Ascending aorta (tissue), 2 donors: Measurements from ENCODE around the gene FBP1. TPM values are rescaled to one million over a fixed set of nuclear protein-coding genes. Genes with fewer than 3 reads are reported as not detected.

Experiments
- DNase-seq, 2 donors: peaks; one replicate each; pipeline ENCODE4 v3.0.0-alpha.2; 2019; ENCODE audit warnings: low spot score in 2 of 2
- H3K27ac ChIP-seq, 2 donors: fragments of 200-600 bp; sonication (generic); one replicate each; pipeline ENCODE4 v1.5.1; 2016 to 2017; ENCODE audit warnings: mild to moderate bottlenecking in 1 of 2
- H3K27me3 ChIP-seq: fragments of 200-600 bp; sonication (generic); one replicate; pipeline ENCODE4 v1.5.1; 2017
- H3K36me3 ChIP-seq, 2 donors: fragments of 200-600 bp; sonication (generic); one replicate each; pipeline ENCODE4 v1.5.1; 2016
- H3K4me1 ChIP-seq, 2 donors: fragments of 200-600 bp; sonication (generic); one replicate each; pipeline ENCODE4 v1.5.1; 2016 to 2017; ENCODE audit warnings: mild to moderate bottlenecking in 1 of 2
- H3K4me3 ChIP-seq, 2 donors: fragments of 200-600 bp; sonication (generic); one replicate each; pipeline ENCODE4 v1.5.1; 2016 to 2017; ENCODE audit warnings: mild to moderate bottlenecking in 1 of 2
- H3K9me3 ChIP-seq, 2 donors: fragments of 200-600 bp; sonication (generic); one replicate each; pipeline ENCODE4 v1.5.1; 2016
- intact Hi-C: fragments of 100-400 bp; cut with DNase I; formaldehyde crosslinking; loops from one replicate; pipeline ENCODE4 v1.15.1; 2023
- total RNA-seq: library from RNA; depleted of rRNA; stranded (reverse); fragments of >200 nt; gene quantifications from one replicate; pipeline ENCODE4 v1.1.0, GENCODE V29; 2016
- TF ChIP-seq, protein P1 (sequence below), 3 experiments: fragments of 200-600 bp in 2 of 3; fragments of 450-650 bp in 1 of 3; sonication (generic) in 2 of 3; IDR thresholded peaks; one replicate each; pipeline ENCODE4 v1.5.1; 2016 to 2019; ENCODE audit warnings: antibody characterized with exemption in 3 of 3, mild to moderate bottlenecking in 1 of 3, moderate library complexity in 1 of 3

Gene FBP1
- total RNA-seq, 1 donor from 2014 or later, result 4.8 TPM

GRCh38 chr9:94680020-94680419 is 40.7 kb upstream of the FBP1 start:
- H3K27ac ChIP-seq, result no peak overlapping the region
- no peaks in the 10 kb centered on the region for H3K27me3 ChIP-seq
- intact Hi-C loops, result loop anchor here (5.0 to 10.0 kb wide), 3 partner anchors 47 to 165 kb away; partner anchors contain the start of gene AOPEP
- peaks cover 7 to 21% of the 10 kb centered on the region in 2 donors for H3K4me1 ChIP-seq
- H3K36me3 ChIP-seq, result no peaks in the 10 kb centered on the region
- TF ChIP-seq, protein P1, sequence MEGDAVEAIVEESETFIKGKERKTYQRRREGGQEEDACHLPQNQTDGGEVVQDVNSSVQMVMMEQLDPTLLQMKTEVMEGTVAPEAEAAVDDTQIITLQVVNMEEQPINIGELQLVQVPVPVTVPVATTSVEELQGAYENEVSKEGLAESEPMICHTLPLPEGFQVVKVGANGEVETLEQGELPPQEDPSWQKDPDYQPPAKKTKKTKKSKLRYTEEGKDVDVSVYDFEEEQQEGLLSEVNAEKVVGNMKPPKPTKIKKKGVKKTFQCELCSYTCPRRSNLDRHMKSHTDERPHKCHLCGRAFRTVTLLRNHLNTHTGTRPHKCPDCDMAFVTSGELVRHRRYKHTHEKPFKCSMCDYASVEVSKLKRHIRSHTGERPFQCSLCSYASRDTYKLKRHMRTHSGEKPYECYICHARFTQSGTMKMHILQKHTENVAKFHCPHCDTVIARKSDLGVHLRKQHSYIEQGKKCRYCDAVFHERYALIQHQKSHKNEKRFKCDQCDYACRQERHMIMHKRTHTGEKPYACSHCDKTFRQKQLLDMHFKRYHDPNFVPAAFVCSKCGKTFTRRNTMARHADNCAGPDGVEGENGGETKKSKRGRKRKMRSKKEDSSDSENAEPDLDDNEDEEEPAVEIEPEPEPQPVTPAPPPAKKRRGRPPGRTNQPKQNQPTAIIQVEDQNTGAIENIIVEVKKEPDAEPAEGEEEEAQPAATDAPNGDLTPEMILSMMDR (IDR thresholded peaks at IDR 0.05), result no peak
- H3K4me3 ChIP-seq, result no peak overlapping the region
- DNase-seq, result no peak
- no peaks in the 10 kb centered on the region for H3K9me3 ChIP-seq

GRCh38 chr9:94679587-94679986 is 40.3 kb upstream of the FBP1 start:
- TF ChIP-seq, protein P1 (IDR thresholded peaks at IDR 0.05), result no peak
- no peaks in the 10 kb centered on the region for H3K27me3 ChIP-seq
- H3K4me3 ChIP-seq, result no peak overlapping the region
- H3K36me3 ChIP-seq, result no peaks in the 10 kb centered on the region
- H3K9me3 ChIP-seq, result no peaks in the 10 kb centered on the region
- H3K27ac ChIP-seq, result no peak overlapping the region
- DNase-seq, result no peak
- intact Hi-C loops, result loop anchor here (10.0 kb wide), 2 partner anchors 185 to 225 kb away; no protein-coding TSS in a partner anchor
- H3K4me1 ChIP-seq, result peaks cover 7 to 21% of the 10 kb centered on the region in 2 donors

DNA sequence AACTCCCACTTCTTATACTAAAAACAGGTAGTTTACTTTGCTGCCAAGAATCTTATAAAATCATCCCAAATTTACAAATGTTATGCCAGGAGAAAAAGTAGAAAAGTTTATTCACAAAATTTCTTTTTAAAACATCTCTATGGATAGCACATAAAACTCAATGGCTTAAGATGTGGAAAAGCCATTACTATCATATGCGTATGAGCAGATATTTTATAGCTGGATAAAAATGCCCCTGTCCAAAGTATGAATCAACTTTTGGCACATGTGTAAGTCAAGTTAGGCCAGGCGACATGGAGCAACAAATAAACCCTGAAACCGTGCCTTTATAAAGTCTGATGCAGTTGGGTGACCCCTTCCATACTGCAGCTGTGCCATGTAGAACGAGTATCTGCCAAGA is 38.6 kb upstream of the FBP1 start:
- TF ChIP-seq, protein P1 (IDR thresholded peaks at IDR 0.05), result no peak
- no peaks in the 10 kb centered on the region for H3K36me3 ChIP-seq
- H3K27me3 ChIP-seq, result no peaks in the 10 kb centered on the region
- DNase-seq, result no peak
- H3K4me1 ChIP-seq, result peaks cover 7 to 23% of the 10 kb centered on the region in 2 donors
- H3K27ac ChIP-seq, result no peak overlapping the region
- H3K9me3 ChIP-seq, result no peaks in the 10 kb centered on the region
- intact Hi-C loops, result loop anchor here (10.0 kb wide), 2 partner anchors 187 to 227 kb away; no protein-coding TSS in a partner anchor
- no peak overlapping the region for H3K4me3 ChIP-seq

DNA sequence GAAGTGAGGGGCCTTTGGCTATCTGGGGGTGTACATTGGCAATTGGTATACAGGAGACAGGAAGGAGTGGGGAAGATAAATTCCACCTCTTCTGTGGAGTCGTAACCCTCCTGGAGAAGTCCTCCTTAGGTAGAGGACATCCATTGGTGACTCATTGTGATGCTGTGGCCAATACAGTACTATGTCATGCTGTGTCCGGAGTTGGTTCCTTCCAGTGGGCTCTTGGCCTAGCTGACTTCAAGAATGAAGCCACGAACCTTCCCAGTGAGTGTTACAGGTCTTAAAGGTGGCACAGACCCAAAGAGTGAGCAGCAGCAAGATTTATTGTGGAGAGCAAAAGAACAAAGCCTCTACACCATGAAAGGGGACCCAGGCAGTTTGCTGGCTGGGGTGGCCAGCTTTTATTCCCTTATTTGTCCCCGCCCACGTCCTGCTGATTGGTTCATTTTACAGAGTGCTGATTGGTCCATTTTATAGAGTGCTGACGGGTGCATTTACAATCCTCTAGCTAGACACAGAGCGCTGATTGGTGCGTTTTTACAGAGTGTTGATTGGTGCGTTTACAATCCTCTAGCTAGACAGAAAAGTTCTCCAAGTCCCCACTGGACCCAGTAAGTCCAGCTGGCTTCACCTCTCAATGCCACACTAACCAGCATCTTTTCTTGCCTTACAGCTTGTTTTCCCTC is 37.3 kb upstream of the FBP1 start:
- Histone ChIP-seq H3K27me3 (no peaks in the 10 kb centered on the region), H3K4me3 (no peak overlapping the region), H3K4me1 (peaks cover 7 to 18% of the 10 kb centered on the region in 2 donors), H3K9me3 (no peaks in the 10 kb centered on the region), H3K27ac (no peak overlapping the region), H3K36me3 (no peaks in the 10 kb centered on the region)
- intact Hi-C loops, result loop anchor here (10.0 kb wide), 2 partner anchors 188 to 228 kb away; no protein-coding TSS in a partner anchor
- DNase-seq, result no peak
- TF ChIP-seq, protein P1 (IDR thresholded peaks at IDR 0.05), result no peak

GRCh38 chr9:94675008-94675881 is 35.9 kb upstream of the FBP1 start:
- H3K27ac ChIP-seq, result peak overlapping the region; percentile 48 to 69
- H3K9me3 ChIP-seq, result no peaks in the 10 kb centered on the region
- TF ChIP-seq, protein P1 (IDR thresholded peaks at IDR 0.05), result no peak
- no peaks in the 10 kb centered on the region for H3K27me3 ChIP-seq
- H3K36me3 ChIP-seq, result no peaks in the 10 kb centered on the region
- intact Hi-C loops, result loop anchor here (10.0 kb wide), 2 partner anchors 190 to 230 kb away; no protein-coding TSS in a partner anchor
- DNase-seq, result no peak
- no peak overlapping the region for H3K4me3 ChIP-seq
- H3K4me1 ChIP-seq, result peaks cover 7 to 17% of the 10 kb centered on the region in 2 donors
